ENCODE measurements around the gene CCT3.
"Not testable (repeated sequence)": the region's sequence is repeated elsewhere in the genome, so short reads cannot be mapped to it uniquely, and the experiment has no call there.

The CCT3 gene

GRCh38 chr1:156368157-156368658 lies 30.1 kb upstream of the CCT3 start:
- no peak for DNase-seq

- no peak for DNase-seq
Measured at GRCh38 chr1:156367383-156368156, 29.5 kb upstream of the CCT3 start.

GRCh38 chr1:156366378-156367166 lies 28.5 kb upstream of the CCT3 start:
- no peak for DNase-seq

- DNase-seq, result no peak
Measured at GRCh38 chr1:156365754-156366153, 27.7 kb upstream of the CCT3 start.

- no peak for DNase-seq
Measured at GRCh38 chr1:156360534-156360933, 22.4 kb upstream of the CCT3 start.

- no peak for DNase-seq
Measured at GRCh38 chr1:156359973-156360372, 21.9 kb upstream of the CCT3 start.

GRCh38 chr1:156359249-156359648 lies 21.2 kb upstream of the CCT3 start:
- no peak for DNase-seq

- no peak for DNase-seq
Measured at GRCh38 chr1:156358641-156359040, 20.5 kb upstream of the CCT3 start.

- no peak for DNase-seq
Measured at GRCh38 chr1:156357977-156358376, 19.9 kb upstream of the CCT3 start.

- DNase-seq, result no peak
Measured at GRCh38 chr1:156356875-156357534, 18.9 kb upstream of the CCT3 start.

GRCh38 chr1:156356262-156356874 lies 18.3 kb upstream of the CCT3 start:
- DNase-seq, result no peak

GRCh38 chr1:156352481-156352880 lies 14.4 kb upstream of the CCT3 start:
- DNase-seq, result not testable (repeated sequence)

- no peak for DNase-seq
Measured at GRCh38 chr1:156347331-156347730, 9.2 kb upstream of the CCT3 start.

GRCh38 chr1:156346636-156347035 lies 8.5 kb upstream of the CCT3 start:
- DNase-seq, result no peak

- not testable (repeated sequence) for DNase-seq
Measured at GRCh38 chr1:156346035-156346434, 7.9 kb upstream of the CCT3 start.

GRCh38 chr1:156344409-156344808 lies 6.3 kb upstream of the CCT3 start:
- no peak for DNase-seq

- DNase-seq, result no peak
Measured at GRCh38 chr1:156342166-156342955, 4.3 kb upstream of the CCT3 start.

GRCh38 chr1:156337888-156338179 lies 258 bp downstream of the CCT3 start:
- no peak for DNase-seq

GRCh38 chr1:156337052-156337887 lies 822 bp downstream of the CCT3 start:
- no peak for DNase-seq

- DNase-seq, result no peak
Measured at GRCh38 chr1:156336242-156336641, 1.9 kb downstream of the CCT3 start.

- DNase-seq, result not testable (repeated sequence)
Measured at GRCh38 chr1:156323179-156323578, 14.9 kb downstream of the CCT3 start.
